NB4 (cell line): ENCODE data around the gene MGAT5B.

Source experiments
- DNase-seq: peaks from one replicate; pipeline ENCODE4 v3.0.0; 2010; ENCODE audit warnings: low read depth
- H3K4me3 ChIP-seq: one replicate; pipeline ENCODE4 v1.5.1; 2011; ENCODE audit warnings: mild to moderate bottlenecking, low read depth, low read length, moderate library complexity
- MYC ChIP-seq: IDR thresholded peaks from 2 replicates; pipeline ENCODE4 v1.6.1; 2011; ENCODE audit warnings: low read depth, low read length
- POLR2A ChIP-seq: IDR thresholded peaks from 2 replicates; pipeline ENCODE4 v1.6.1; 2011; ENCODE audit warnings: mild to moderate bottlenecking; ENCODE audit not compliant: insufficient read length; ENCODE audit errors: extremely low read depth
- TF ChIP-seq, protein P1 (sequence below): IDR thresholded peaks from one replicate; pipeline ENCODE4 v1.5.1; 2012; ENCODE audit warnings: low read depth, low read length
- TF ChIP-seq, protein P2 (sequence below): IDR thresholded peaks from 2 replicates; pipeline ENCODE4 v1.6.1; 2011; ENCODE audit warnings: low read depth, low read length

Gene MGAT5B, protein sequence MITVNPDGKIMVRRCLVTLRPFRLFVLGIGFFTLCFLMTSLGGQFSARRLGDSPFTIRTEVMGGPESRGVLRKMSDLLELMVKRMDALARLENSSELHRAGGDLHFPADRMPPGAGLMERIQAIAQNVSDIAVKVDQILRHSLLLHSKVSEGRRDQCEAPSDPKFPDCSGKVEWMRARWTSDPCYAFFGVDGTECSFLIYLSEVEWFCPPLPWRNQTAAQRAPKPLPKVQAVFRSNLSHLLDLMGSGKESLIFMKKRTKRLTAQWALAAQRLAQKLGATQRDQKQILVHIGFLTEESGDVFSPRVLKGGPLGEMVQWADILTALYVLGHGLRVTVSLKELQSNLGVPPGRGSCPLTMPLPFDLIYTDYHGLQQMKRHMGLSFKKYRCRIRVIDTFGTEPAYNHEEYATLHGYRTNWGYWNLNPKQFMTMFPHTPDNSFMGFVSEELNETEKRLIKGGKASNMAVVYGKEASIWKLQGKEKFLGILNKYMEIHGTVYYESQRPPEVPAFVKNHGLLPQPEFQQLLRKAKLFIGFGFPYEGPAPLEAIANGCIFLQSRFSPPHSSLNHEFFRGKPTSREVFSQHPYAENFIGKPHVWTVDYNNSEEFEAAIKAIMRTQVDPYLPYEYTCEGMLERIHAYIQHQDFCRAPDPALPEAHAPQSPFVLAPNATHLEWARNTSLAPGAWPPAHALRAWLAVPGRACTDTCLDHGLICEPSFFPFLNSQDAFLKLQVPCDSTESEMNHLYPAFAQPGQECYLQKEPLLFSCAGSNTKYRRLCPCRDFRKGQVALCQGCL

DNA sequence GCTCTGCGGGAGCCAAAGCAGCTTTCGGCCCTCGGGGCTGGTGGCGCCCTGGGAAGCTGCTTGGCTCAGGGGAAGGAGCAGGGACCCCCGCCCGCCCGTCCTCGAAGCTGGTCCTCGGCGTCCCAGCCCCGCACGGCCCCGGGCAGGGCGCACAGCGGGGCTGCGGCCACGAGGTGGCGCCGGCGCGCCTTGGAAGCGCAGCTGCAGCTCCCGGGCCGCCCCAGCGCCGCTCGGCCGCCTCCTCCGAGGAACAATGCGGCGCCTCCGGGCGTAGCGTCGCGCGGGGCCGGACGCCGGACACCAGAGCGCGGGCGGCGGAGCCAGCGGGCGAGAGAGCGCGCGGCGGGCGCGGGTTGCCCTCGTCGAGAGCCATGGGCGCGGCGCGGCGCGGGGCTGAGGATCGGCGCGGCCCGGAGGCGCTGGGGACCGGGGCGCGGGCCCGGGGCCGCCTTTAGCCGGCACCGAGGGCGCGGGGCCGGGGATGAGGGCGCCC, at the start of gene MGAT5B:
Gene MGAT5B (plus strand): TSS at position 229 of the 493 bp plus-strand sequence. CDS start 626 bp downstream, outside the sequence.
- DNase-seq = peak; percentile 80
- no peak within 1 kb of the TSS for H3K4me3 ChIP-seq

DNA sequence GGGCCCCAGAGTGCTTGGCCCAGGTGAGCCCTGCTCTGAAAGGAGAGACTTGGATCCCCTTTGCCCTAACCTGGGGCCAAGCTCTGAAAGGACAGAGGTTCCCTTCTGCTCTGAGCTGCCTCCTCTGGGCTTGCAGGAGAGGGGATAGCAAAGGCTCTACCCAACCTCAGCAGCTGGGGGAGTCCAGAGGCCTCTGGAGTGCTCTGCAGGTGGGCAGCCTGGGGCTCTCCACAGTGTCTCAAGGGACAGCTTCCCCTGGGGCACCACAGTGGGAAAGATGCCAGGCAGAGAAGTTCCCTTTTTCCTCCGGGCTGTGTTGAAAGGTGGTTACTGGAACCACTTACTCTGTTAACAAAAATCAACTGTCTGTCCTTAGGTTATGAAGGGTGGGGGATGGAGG, 48.2 kb upstream of the MGAT5B start:
- DNase-seq = peak; percentile 88
- H3K4me3 ChIP-seq = no peak overlapping the region
- no peak for TF ChIP-seq POLR2A
- TF ChIP-seq MYC = no peak
- TF ChIP-seq, protein P1, sequence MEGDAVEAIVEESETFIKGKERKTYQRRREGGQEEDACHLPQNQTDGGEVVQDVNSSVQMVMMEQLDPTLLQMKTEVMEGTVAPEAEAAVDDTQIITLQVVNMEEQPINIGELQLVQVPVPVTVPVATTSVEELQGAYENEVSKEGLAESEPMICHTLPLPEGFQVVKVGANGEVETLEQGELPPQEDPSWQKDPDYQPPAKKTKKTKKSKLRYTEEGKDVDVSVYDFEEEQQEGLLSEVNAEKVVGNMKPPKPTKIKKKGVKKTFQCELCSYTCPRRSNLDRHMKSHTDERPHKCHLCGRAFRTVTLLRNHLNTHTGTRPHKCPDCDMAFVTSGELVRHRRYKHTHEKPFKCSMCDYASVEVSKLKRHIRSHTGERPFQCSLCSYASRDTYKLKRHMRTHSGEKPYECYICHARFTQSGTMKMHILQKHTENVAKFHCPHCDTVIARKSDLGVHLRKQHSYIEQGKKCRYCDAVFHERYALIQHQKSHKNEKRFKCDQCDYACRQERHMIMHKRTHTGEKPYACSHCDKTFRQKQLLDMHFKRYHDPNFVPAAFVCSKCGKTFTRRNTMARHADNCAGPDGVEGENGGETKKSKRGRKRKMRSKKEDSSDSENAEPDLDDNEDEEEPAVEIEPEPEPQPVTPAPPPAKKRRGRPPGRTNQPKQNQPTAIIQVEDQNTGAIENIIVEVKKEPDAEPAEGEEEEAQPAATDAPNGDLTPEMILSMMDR = no peak
- TF ChIP-seq, protein P2, sequence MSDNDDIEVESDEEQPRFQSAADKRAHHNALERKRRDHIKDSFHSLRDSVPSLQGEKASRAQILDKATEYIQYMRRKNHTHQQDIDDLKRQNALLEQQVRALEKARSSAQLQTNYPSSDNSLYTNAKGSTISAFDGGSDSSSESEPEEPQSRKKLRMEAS = no peak

More for the DNA sequence above, at the start of gene MGAT5B:
- TF ChIP-seq, protein P1 = peak; percentile 39
- peak; percentile 47; the same call in 1 of the 2 replicates for TF ChIP-seq MYC
- no peak for TF ChIP-seq POLR2A
- TF ChIP-seq, protein P2 = peak; percentile 38; the same call in 1 of the 2 replicates

DNA sequence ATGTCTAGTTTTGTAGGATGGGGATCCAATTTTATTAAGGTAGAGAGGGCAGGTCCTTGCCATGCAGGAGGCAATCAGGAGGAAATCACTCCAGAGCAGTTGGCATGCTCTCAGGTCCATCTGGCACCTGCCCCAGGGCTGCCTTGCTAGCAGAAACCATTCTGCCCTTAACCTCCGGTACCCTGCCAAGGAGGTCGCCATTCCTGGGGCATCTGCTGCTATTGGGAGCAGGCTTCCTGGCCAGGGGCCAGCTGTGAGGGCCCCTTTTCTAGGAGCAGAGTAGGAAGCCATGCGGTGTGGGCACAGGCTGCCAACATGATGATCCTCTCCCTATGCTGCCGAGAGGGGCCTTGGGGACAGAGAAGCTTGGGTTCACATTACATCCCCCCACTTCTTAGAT, 47.6 kb upstream of the MGAT5B start:
- DNase-seq = no peak
- no peak overlapping the region for H3K4me3 ChIP-seq
- no peak for TF ChIP-seq MYC
- TF ChIP-seq, protein P1 = no peak
- TF ChIP-seq, protein P2 = no peak
- no peak for TF ChIP-seq POLR2A

DNA sequence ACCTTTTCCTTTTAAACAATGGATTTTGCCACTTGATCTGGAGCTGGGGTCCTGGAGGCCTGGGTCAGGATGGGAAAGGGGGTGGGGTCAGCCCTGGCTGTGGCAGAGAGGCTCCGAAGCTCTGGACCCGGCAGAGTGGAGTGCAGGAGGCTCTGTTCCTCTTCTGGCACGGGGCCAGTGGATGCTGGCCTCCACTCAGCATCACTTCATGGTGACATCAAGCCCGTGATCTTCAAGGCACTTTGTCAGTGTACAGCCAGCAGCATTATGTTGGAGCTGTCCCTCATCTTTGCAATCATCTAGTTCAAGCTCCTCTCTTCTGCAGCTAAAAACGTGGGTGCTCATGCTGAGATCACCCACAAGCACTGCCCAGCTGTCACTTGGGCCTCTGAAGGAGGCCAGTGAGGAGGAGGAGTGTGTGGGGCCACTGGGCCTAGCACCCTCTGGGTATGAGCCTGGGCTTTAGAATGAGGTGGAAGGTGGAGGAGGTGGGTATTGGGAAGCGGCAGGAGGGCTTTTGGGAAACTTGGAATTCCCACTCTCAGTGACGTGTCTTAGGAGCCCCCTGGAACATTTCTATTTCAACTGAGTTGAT, 45.9 kb upstream of the MGAT5B start:
- peak; percentile 17 for DNase-seq
- no peak for TF ChIP-seq POLR2A
- TF ChIP-seq, protein P1 = no peak
- TF ChIP-seq MYC = no peak
- TF ChIP-seq, protein P2 = no peak
- no peak overlapping the region for H3K4me3 ChIP-seq

DNA sequence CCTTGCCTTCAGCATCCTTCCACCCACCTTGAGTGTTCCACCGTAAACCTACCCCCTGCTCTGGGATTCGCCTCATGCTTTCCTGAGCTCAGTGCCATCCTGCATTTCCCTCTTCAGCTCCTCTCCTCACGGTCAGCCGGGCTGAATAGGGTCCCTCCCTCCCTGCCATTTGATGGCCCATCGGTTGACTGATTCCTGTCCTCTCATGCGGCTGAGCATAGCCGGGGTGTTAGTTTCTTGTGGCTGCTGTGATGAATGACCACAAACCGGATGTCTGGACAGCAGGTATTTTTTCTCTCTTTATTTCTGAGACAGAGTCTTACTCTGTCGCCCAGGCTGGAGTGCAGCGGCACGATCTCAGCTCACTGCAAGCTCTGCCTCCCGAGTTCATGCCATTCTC, 44.1 kb upstream of the MGAT5B start:
- H3K4me3 ChIP-seq = no peak overlapping the region
- no peak for TF ChIP-seq POLR2A
- TF ChIP-seq, protein P2 = no peak
- TF ChIP-seq, protein P1 = no peak
- no peak for TF ChIP-seq MYC
- DNase-seq = no peak
